IMR-90 (cell line): ENCODE results near the gene ST8SIA2. TPM values are rescaled to one million over a fixed set of nuclear protein-coding genes. Genes with fewer than 3 reads are reported as not detected.

ENCODE experiments used
- ATAC-seq: fragments of 200-7000 bp; cut with Tn5 transposase; 2 replicates; pipeline ENCODE4 v1.9.1; 2020; ENCODE audit warnings: low read depth, mild to moderate bottlenecking, moderate library complexity
- BruUV-seq: library from RNA; stranded (reverse); fragments of 400-500 nt; replicated peaks from 2 replicates; lab custom pipeline; 2021; lab: Mats Ljungman, UMichigan
- CTCF ChIA-PET: fragments of 300-600 bp; formaldehyde crosslinking; extraction: SDS; loops from one replicate; lab custom pipeline; 2021; ENCODE audit warnings: antibody characterized with exemption; lab: Yijun Ruan, JAX
- POLR2A ChIA-PET: fragments of 300-600 bp; sonication (Branson Sonifier 250); formaldehyde crosslinking; loops from one replicate; lab custom pipeline; 2022; ENCODE audit warnings: antibody characterized with exemption; ENCODE audit not compliant: unreplicated experiment; lab: Charles Lee
- DNase-seq: peaks from one replicate; pipeline ENCODE4 v3.0.0; 2013
- H2AFZ ChIP-seq: replicated peaks from 2 replicates; pipeline ENCODE3; 2013; ENCODE audit warnings: low read length, mild to moderate bottlenecking; ENCODE audit not compliant: poor library complexity
- H2AK5ac ChIP-seq: 2 replicates; pipeline ENCODE4 v1.6.1; 2013; ENCODE audit warnings: low read depth, low read length, inconsistent platforms
- H2AK9ac ChIP-seq: replicated peaks from 2 replicates; pipeline ENCODE3; 2013; ENCODE audit warnings: mild to moderate bottlenecking, low read depth, low read length, moderate library complexity; ENCODE audit not compliant: poor library complexity
- H2BK120ac ChIP-seq: 2 replicates; pipeline ENCODE4 v1.6.1; 2013; ENCODE audit warnings: low read depth, low read length, inconsistent platforms
- H2BK15ac ChIP-seq: 3 replicates; pipeline ENCODE4 v1.6.1; 2013; ENCODE audit warnings: low read depth, low read length, inconsistent platforms
- H2BK20ac ChIP-seq: 2 replicates; pipeline ENCODE4 v1.6.1; 2013; ENCODE audit warnings: low read depth, mild to moderate bottlenecking, inconsistent platforms, low read length, moderate library complexity
- H2BK5ac ChIP-seq: 2 replicates; pipeline ENCODE4 v1.6.1; 2013; ENCODE audit warnings: mild to moderate bottlenecking, low read depth, low read length, inconsistent platforms; ENCODE audit not compliant: poor library complexity, severe bottlenecking
- H3K14ac ChIP-seq: replicated peaks from 2 replicates; pipeline ENCODE4 v1.6.1; 2013; ENCODE audit warnings: low read depth, low read length, inconsistent platforms
- H3K18ac ChIP-seq: 2 replicates; pipeline ENCODE4 v1.6.1; 2013; ENCODE audit warnings: low read depth, low read length, control low read depth
- H3K23ac ChIP-seq: 2 replicates; pipeline ENCODE4 v1.6.1; 2013; ENCODE audit warnings: low read depth, low read length, inconsistent platforms
- H3K27ac ChIP-seq: 2 replicates; pipeline ENCODE4 v1.5.1; 2013; ENCODE audit warnings: mild to moderate bottlenecking, control low read depth, low read length; ENCODE audit not compliant: insufficient read depth
- H3K27me3 ChIP-seq: 2 replicates; pipeline ENCODE4 v1.6.1; 2013; ENCODE audit warnings: low read length; ENCODE audit not compliant: control insufficient read depth, insufficient read depth
- H3K36me3 ChIP-seq: 2 replicates; pipeline ENCODE4 v1.6.1; 2013; ENCODE audit warnings: low read length, mixed read lengths; ENCODE audit not compliant: control insufficient read depth, insufficient read depth
- H3K4ac ChIP-seq: 2 replicates; pipeline ENCODE4 v1.6.1; 2013; ENCODE audit warnings: low read depth, low read length, inconsistent platforms
- H3K4me1 ChIP-seq: 2 replicates; pipeline ENCODE4 v1.6.1; 2013; ENCODE audit warnings: low read length, mixed read lengths; ENCODE audit not compliant: control insufficient read depth, insufficient read depth
- H3K4me2 ChIP-seq: 2 replicates; pipeline ENCODE4 v1.6.1; 2013; ENCODE audit warnings: low read depth, mild to moderate bottlenecking, control low read depth, low read length, moderate library complexity
- H3K4me3 ChIP-seq: 2 replicates; pipeline ENCODE4 v1.5.1; 2013; ENCODE audit warnings: low read depth, mild to moderate bottlenecking, control low read depth, low read length, moderate library complexity; ENCODE audit not compliant: insufficient read depth
- H3K56ac ChIP-seq: 2 replicates; pipeline ENCODE4 v1.6.1; 2013; ENCODE audit warnings: low read length, inconsistent platforms; ENCODE audit not compliant: insufficient read depth; ENCODE audit errors: extremely low read depth
- H3K79me1 ChIP-seq, 2 experiments: 2 replicates each; pipeline ENCODE4 v1.6.1; 2013; ENCODE audit warnings: low read length in 2 of 2, inconsistent platforms in 1 of 2, low read depth in 1 of 2
- H3K9ac ChIP-seq: 2 replicates; pipeline ENCODE4 v1.6.1; 2013; ENCODE audit warnings: low read depth, low read length, control low read depth
- H3K9me1 ChIP-seq: 2 replicates; pipeline ENCODE4 v1.6.1; 2013; ENCODE audit warnings: low read length, inconsistent platforms; ENCODE audit not compliant: insufficient read depth
- H3K9me3 ChIP-seq: 2 replicates; pipeline ENCODE4 v1.6.1; 2013; ENCODE audit warnings: low read length; ENCODE audit not compliant: control insufficient read depth, insufficient read depth
- H4K20me1 ChIP-seq: 2 replicates; pipeline ENCODE4 v1.6.1; 2013; ENCODE audit warnings: low read length, inconsistent platforms; ENCODE audit not compliant: insufficient read depth
- H4K5ac ChIP-seq: 2 replicates; pipeline ENCODE4 v1.6.1; 2013; ENCODE audit warnings: mild to moderate bottlenecking, low read depth, low read length, control low read depth
- H4K8ac ChIP-seq, 2 experiments: 2 replicates each; pipeline ENCODE4 v1.6.1; 2013; ENCODE audit warnings: low read depth in 2 of 2, low read length in 2 of 2, control low read depth in 1 of 2, inconsistent platforms in 1 of 2
- H4K91ac ChIP-seq: 2 replicates; pipeline ENCODE4 v1.6.1; 2013; ENCODE audit warnings: low read depth, low read length, inconsistent platforms; ENCODE audit not compliant: insufficient read depth
- CEBPB ChIP-seq: IDR thresholded peaks from 2 replicates; pipeline ENCODE4 v1.6.1; 2012; ENCODE audit warnings: low read depth, low read length, improper control_type of control experiment
- MAZ ChIP-seq: IDR thresholded peaks from 2 replicates; pipeline ENCODE4 v1.6.1; 2012; ENCODE audit warnings: low read depth, mild to moderate bottlenecking, low read length, improper control_type of control experiment, moderate library complexity, borderline replicate concordance
- MXI1 ChIP-seq: IDR thresholded peaks from 2 replicates; pipeline ENCODE4 v1.6.1; 2012; ENCODE audit warnings: low read depth, mild to moderate bottlenecking, low read length, moderate library complexity, borderline replicate concordance
- NFE2L2 ChIP-seq: fragments of 150-350 bp; IDR thresholded peaks from 2 replicates; pipeline ENCODE4 v1.6.1; 2016; ENCODE audit warnings: low read depth, mild to moderate bottlenecking, low read length
- POLR2A ChIP-seq: IDR thresholded peaks from 2 replicates; pipeline ENCODE4 v1.6.1; 2012; ENCODE audit warnings: mild to moderate bottlenecking, low read depth, low read length
- RAD21 ChIP-seq: IDR thresholded peaks from 2 replicates; pipeline ENCODE4 v1.6.1; 2012; ENCODE audit warnings: low read length, improper control_type of control experiment
- SMC3 ChIP-seq: fragments of 150-350 bp; IDR thresholded peaks from 2 replicates; pipeline ENCODE4 v1.6.1; 2016; ENCODE audit warnings: low read depth, mild to moderate bottlenecking, antibody characterized with exemption, low read length, moderate library complexity
- WGBS, 2 experiments: methylation state at CpG; one replicate each; pipeline versions ENCODE4 v1.1.5 to v1.1.7; 2013; ENCODE audit warnings: missing lambda C conversion rate in 2 of 2; ENCODE audit not compliant: insufficient read length in 1 of 2; ENCODE audit errors: extremely low coverage in 2 of 2; 5-methylcytosine and 5-hydroxymethylcytosine counted together
- dilution Hi-C: fragments of 300-500 bp; cut with HindIII; formaldehyde crosslinking; loops from one replicate; pipeline ENCODE4 v1.14.3; 2018; ENCODE audit warnings: low sequenced_read_pairs; ENCODE audit not compliant: unreplicated experiment
- in situ Hi-C: fragments of 300-500 bp; cut with MboI; formaldehyde crosslinking; loops from 3 replicates; pipeline ENCODE4 v1.14.3; 2019; ENCODE audit warnings: low sequenced_read_pairs, inconsistent platforms, mixed read lengths
- intact Hi-C: fragments of 100-400 bp; cut with micrococcal nuclease; formaldehyde crosslinking; loops from 2 replicates; pipeline ENCODE4 v1.10.0; 2022
- polyA plus RNA-seq, 3 experiments: library from polyadenylated mRNA; depleted of rRNA; stranded (reverse); fragments of >200 nt; gene quantifications; 2 replicates each; pipeline ENCODE4 v1.2.3, GENCODE V29; 2012; ENCODE audit warnings: low replicate concordance in 1 of 3
- total RNA-seq: library from RNA; depleted of rRNA; stranded (reverse); fragments of >200 nt; gene quantifications from 2 replicates; pipeline ENCODE4 v1.2.3, GENCODE V29; 2012

Gene ST8SIA2
- total and polyA plus RNA-seq, 2 of the 4 experiments (the other 2 are of a cell fraction) = not detected

DNA sequence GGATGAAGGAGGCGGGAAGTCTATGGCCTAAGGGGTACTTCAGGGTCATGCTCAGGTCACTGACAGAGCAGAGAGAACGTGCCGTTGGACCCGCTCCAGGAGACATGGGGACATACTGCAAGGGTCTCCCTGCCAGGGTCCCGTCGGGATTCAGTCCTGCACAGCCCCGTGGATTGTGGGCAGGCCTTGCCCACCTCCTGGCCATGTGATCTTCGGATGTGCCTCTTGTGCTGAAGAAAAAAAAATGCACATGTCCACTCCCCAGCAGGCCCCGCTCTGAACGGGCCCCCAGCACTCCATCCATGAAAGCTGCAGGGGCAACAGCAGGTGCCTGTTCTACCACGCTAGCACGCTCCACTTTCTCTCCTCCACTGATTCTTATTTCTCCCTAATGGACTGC, 22.9 kb downstream of the ST8SIA2 start:
- Histone ChIP-seq H2BK120ac (no peak overlapping the region), H3K4me2 (no peak overlapping the region), H2BK15ac (no peak overlapping the region), H2BK5ac (no peak overlapping the region), H3K36me3 (no peaks in the 10 kb centered on the region), H3K4ac (no peak overlapping the region), H3K18ac (no peak overlapping the region), H3K9ac (no peak overlapping the region), H4K20me1 (no peaks in the 10 kb centered on the region), H3K9me3 (0 out of 2 replicates have a peak, but pooled peaks cover 3% of the 10 kb centered on the region), H3K79me1 (no peaks in the 10 kb centered on the region), H4K91ac (no peak overlapping the region), H3K23ac (no peak overlapping the region), H2BK20ac (no peak overlapping the region), H4K5ac (no peak overlapping the region), H2AK5ac (no peak overlapping the region), H3K14ac (no peak overlapping the region), H2AFZ (no peak overlapping the region), H4K8ac (no peak overlapping the region), H3K27ac (no peak overlapping the region), H2AK9ac (no peak overlapping the region), H3K4me1 (no peaks in the 10 kb centered on the region), H3K56ac (no peak overlapping the region), H3K9me1 (no peaks in the 10 kb centered on the region), H3K27me3 (no peaks in the 10 kb centered on the region), H3K4me3 (no peak overlapping the region)
- dilution Hi-C loops = no loop called here
- TF ChIP-seq RAD21 (no peak), CEBPB (no peak), MAZ (no peak), POLR2A (no peak), NFE2L2 (no peak), SMC3 (no peak), MXI1 (no peak)
- no peak for DNase-seq
- 100% methylated on average over 2 of the region's 12 CpGs; no CpG with 5 or more reads in 1 of the 2 experiments for WGBS, 2 experiments
- POLR2A ChIA-PET = no interaction called here
- ATAC-seq = no peak
- CTCF ChIA-PET = interaction anchor here (0.6 kb wide), 1 partner anchor 23 kb away, joined by 7 read pairs; no protein-coding TSS in a partner anchor
- in situ Hi-C loops = no loop called here
- BruUV-seq = no TSS peak
- intact Hi-C loops = no loop called here
